H1 (cell line): ENCODE measurements around the gene CCN6. TPM values are rescaled to one million over a fixed set of nuclear protein-coding genes. Genes with fewer than 3 reads are reported as not detected.

ENCODE experiments used
- CTCF ChIA-PET: fragments of 300-600 bp; sonication (Branson Sonifier 250); formaldehyde crosslinking; loops from one replicate; lab custom pipeline; 2021; ENCODE audit not compliant: partially characterized antibody; lab: Charles Lee
- POLR2A ChIA-PET: fragments of 300-600 bp; sonication (Branson Sonifier 250); formaldehyde crosslinking; loops from one replicate; lab custom pipeline; 2021; ENCODE audit warnings: inconsistent platforms; ENCODE audit not compliant: partially characterized antibody; lab: Charles Lee
- DNase-seq, 2 experiments: peaks; one replicate each; pipeline versions ENCODE4 v3.0.0 to v3.0.0-alpha.2; 2010 to 2022; ENCODE audit warnings: low spot score in 2 of 2, low read depth in 1 of 2, mixed read lengths in 1 of 2
- FAIRE-seq: peaks from 2 replicates; lab custom pipeline; 2011; peaks lifted over from hg19 to GRCh38; lab: Jason Lieb, UNC
- H2AFZ ChIP-seq: 2 replicates; pipeline ENCODE4 v1.8.1; 2012; ENCODE audit warnings: low read length, inconsistent platforms
- H2AK5ac ChIP-seq: 2 replicates; pipeline ENCODE4 v1.6.1; 2013; ENCODE audit warnings: low read depth, low read length
- H2BK120ac ChIP-seq: replicated peaks from 2 replicates; pipeline ENCODE3; 2013; ENCODE audit warnings: low read depth, low read length, inconsistent platforms
- H2BK12ac ChIP-seq: 2 replicates; pipeline ENCODE4 v1.6.1; 2013; ENCODE audit warnings: low read depth, low read length
- H2BK15ac ChIP-seq: 2 replicates; pipeline ENCODE4 v1.6.1; 2013; ENCODE audit warnings: low read length
- H2BK20ac ChIP-seq: 2 replicates; pipeline ENCODE4 v1.6.1; 2013; ENCODE audit warnings: low read length
- H2BK5ac ChIP-seq: 2 replicates; pipeline ENCODE4 v1.6.1; 2013; ENCODE audit warnings: low read depth, low read length
- H3K14ac ChIP-seq: 2 replicates; pipeline ENCODE4 v1.6.1; 2013; ENCODE audit warnings: inconsistent platforms; ENCODE audit not compliant: insufficient read length
- H3K18ac ChIP-seq: 2 replicates; pipeline ENCODE4 v1.6.1; 2013; ENCODE audit warnings: low read length; ENCODE audit errors: extremely low read depth
- H3K23ac ChIP-seq: 2 replicates; pipeline ENCODE4 v1.6.1; 2013; ENCODE audit warnings: inconsistent platforms; ENCODE audit not compliant: insufficient read length
- H3K23me2 ChIP-seq: 2 replicates; pipeline ENCODE4 v1.6.1; 2013; ENCODE audit warnings: low read depth, low read length
- H3K27ac ChIP-seq: 2 replicates; pipeline ENCODE4 v1.6.1; 2011; ENCODE audit warnings: low read depth, low read length, inconsistent platforms
- H3K27me3 ChIP-seq, 4 experiments: replicated peaks in 1 of 4; 1 replicate in 1 of 4; 2 replicates in 3 of 4; pipeline versions ENCODE4 v1.6.1 to v1.8.1; 2011 to 2013; ENCODE audit warnings: low read length in 3 of 4, mild to moderate bottlenecking in 3 of 4, inconsistent platforms in 2 of 4, mixed read lengths in 2 of 4, moderate library complexity in 1 of 4; ENCODE audit not compliant: control insufficient read depth in 3 of 4, insufficient read depth in 3 of 4; ENCODE audit errors: extremely low read depth in 1 of 4
- H3K36me3 ChIP-seq, 4 experiments: 2 replicates each; pipeline versions ENCODE4 v1.6.1 to v1.8.1; 2011 to 2013; ENCODE audit warnings: mild to moderate bottlenecking in 4 of 4, low read length in 3 of 4, moderate library complexity in 2 of 4, control low read depth in 1 of 4, inconsistent platforms in 1 of 4; ENCODE audit not compliant: insufficient read depth in 4 of 4, control insufficient read depth in 2 of 4
- H3K4ac ChIP-seq: replicated peaks from 2 replicates; pipeline ENCODE3; 2013; ENCODE audit warnings: low read length, low read depth, mixed read lengths, inconsistent platforms; ENCODE audit not compliant: insufficient read length
- H3K4me1 ChIP-seq, 4 experiments: replicated peaks in 1 of 4; 1 replicate in 1 of 4; 2 replicates in 3 of 4; pipeline versions ENCODE4 v1.6.1 to v1.8.1; 2011 to 2013; ENCODE audit warnings: low read length in 3 of 4, inconsistent platforms in 2 of 4, mixed read lengths in 1 of 4; ENCODE audit not compliant: insufficient read depth in 4 of 4, control insufficient read depth in 3 of 4
- H3K4me2 ChIP-seq, 2 experiments: 2 replicates each; pipeline versions ENCODE4 v1.6.1 to v1.8.1; 2011 to 2013; ENCODE audit warnings: low read depth in 2 of 2, low read length in 2 of 2, control low read depth in 1 of 2, inconsistent platforms in 1 of 2, mild to moderate bottlenecking in 1 of 2; ENCODE audit not compliant: insufficient read depth in 1 of 2
- H3K4me3 ChIP-seq, 4 experiments: fragments of 200-600, 300-600 bp in 1 of 4; sonication (generic), shearing (Covaris generic), sonication (Bioruptor Twin) in 1 of 4; 2 replicates each; pipeline versions ENCODE4 v1.5.1 to v1.8.1; 2011 to 2016; ENCODE audit warnings: low read length in 4 of 4, low read depth in 3 of 4, control low read depth in 2 of 4, inconsistent platforms in 2 of 4, mild to moderate bottlenecking in 2 of 4, mixed read lengths in 1 of 4, moderate library complexity in 1 of 4; ENCODE audit not compliant: insufficient read depth in 2 of 4; ENCODE audit errors: extremely low read depth in 1 of 4
- H3K56ac ChIP-seq: replicated peaks from 2 replicates; pipeline ENCODE3; 2013; ENCODE audit warnings: low read depth, mild to moderate bottlenecking, mixed read lengths, low read length, inconsistent platforms; ENCODE audit not compliant: insufficient read length
- H3K79me1 ChIP-seq: 2 replicates; pipeline ENCODE4 v1.6.1; 2013; ENCODE audit warnings: low read depth, low read length, control low read depth
- H3K79me2 ChIP-seq, 2 experiments: 2 replicates each; pipeline versions ENCODE4 v1.6.1 to v1.8.1; 2012 to 2013; ENCODE audit warnings: low read length in 2 of 2, mild to moderate bottlenecking in 2 of 2, inconsistent platforms in 1 of 2; ENCODE audit not compliant: insufficient read depth in 2 of 2, control insufficient read depth in 1 of 2
- H3K9ac ChIP-seq, 4 experiments: replicated peaks in 1 of 4; 1 replicate in 1 of 4; 2 replicates in 3 of 4; pipeline versions ENCODE4 v1.6.1 to v1.8.1; 2011 to 2013; ENCODE audit warnings: low read depth in 3 of 4, low read length in 3 of 4, control low read depth in 2 of 4, mild to moderate bottlenecking in 2 of 4, moderate library complexity in 2 of 4, inconsistent platforms in 1 of 4; ENCODE audit errors: extremely low read depth in 1 of 4
- H3K9me3 ChIP-seq, 2 experiments: 2 replicates each; pipeline versions ENCODE4 v1.6.1 to v1.8.1; 2012 to 2013; ENCODE audit warnings: mild to moderate bottlenecking in 2 of 2, moderate library complexity in 2 of 2, control low read depth in 1 of 2, inconsistent platforms in 1 of 2, low read depth in 1 of 2, low read length in 1 of 2, mixed read lengths in 1 of 2; ENCODE audit not compliant: insufficient read depth in 2 of 2
- H4K20me1 ChIP-seq, 2 experiments: replicated peaks in 1 of 2; 2 replicates each; pipeline versions ENCODE3 to v1.8.1; 2011 to 2013; ENCODE audit warnings: inconsistent platforms in 2 of 2, low read length in 2 of 2, mild to moderate bottlenecking in 1 of 2; ENCODE audit not compliant: insufficient read depth in 2 of 2, control insufficient read depth in 1 of 2
- H4K5ac ChIP-seq: 2 replicates; pipeline ENCODE4 v1.6.1; 2013; ENCODE audit warnings: low read length, low read depth, mixed read lengths, inconsistent platforms; ENCODE audit not compliant: insufficient read length
- H4K8ac ChIP-seq: 2 replicates; pipeline ENCODE4 v1.8.0; 2013; ENCODE audit warnings: mild to moderate bottlenecking, moderate library complexity, low read length, inconsistent platforms; ENCODE audit not compliant: insufficient read depth; ENCODE audit errors: extremely low read depth
- H4K91ac ChIP-seq: replicated peaks from 2 replicates; pipeline ENCODE3; 2013; ENCODE audit warnings: low read length, mixed read lengths, inconsistent platforms; ENCODE audit not compliant: insufficient read length
- FOSL1 ChIP-seq: IDR thresholded peaks from 2 replicates; pipeline ENCODE4 v1.6.1; 2011; ENCODE audit warnings: mild to moderate bottlenecking, low read depth, low read length, moderate library complexity; ENCODE audit not compliant: insufficient read depth
- RXRA ChIP-seq: IDR thresholded peaks from 2 replicates; pipeline ENCODE4 v1.6.1; 2011; ENCODE audit warnings: low read depth, mild to moderate bottlenecking, low read length, moderate library complexity; ENCODE audit not compliant: insufficient read depth
- SP1 ChIP-seq: IDR thresholded peaks from 2 replicates; pipeline ENCODE4 v1.6.1; 2011; ENCODE audit warnings: low read depth, low read length
- polyA plus RNA-seq, 7 experiments: library from polyadenylated mRNA; depleted of rRNA in 3 of 7; stranded (reverse) in 5 of 7; unstranded in 2 of 7; fragments of >200 nt in 5 of 7; fragments of 200-250 nt in 2 of 7; gene quantifications; 1 replicate in 5 of 7; 2 replicates in 1 of 7; 4 replicates in 1 of 7; pipeline versions ENCODE4 v1.2.1 to v1.2.3, GENCODE V29; 2011 to 2013; ENCODE audit warnings: missing spikeins in 2 of 7, mixed read lengths in 2 of 7
- total RNA-seq: library from RNA; stranded (reverse); fragmentation: NEBNext Ultra II Directional; extraction: Animal tissue kit (Norgen Biotek cat#: 25700); gene quantifications from 2 replicates; pipeline ENCODE4 v1.2.1, GENCODE V29; 2021

The CCN6 gene
- total and polyA plus RNA-seq, 2 of the 8 experiments (the other 6 are each of a cell fraction or from before 2014, with no cell fraction given) = not detected

- no peaks in the 10 kb centered on the region for H4K20me1 ChIP-seq
- H3K4me1 ChIP-seq = no peaks in the 10 kb centered on the region
- DNase-seq = no peak
- no peak overlapping the region for H2BK12ac ChIP-seq
- no peak overlapping the region for H4K8ac ChIP-seq
- H4K5ac ChIP-seq = no peak overlapping the region
- no peak overlapping the region for H3K4ac ChIP-seq
- POLR2A ChIA-PET = interaction anchor here (0.6 kb wide), 1 partner anchor 385 kb away, joined by 3 read pairs; no protein-coding TSS in a partner anchor
- no peak overlapping the region for H3K4me2 ChIP-seq
- CTCF ChIA-PET = interaction anchor here (0.6 to 1.0 kb wide), 2 partner anchors 11 to 26 kb away, joined by 3 read pairs; no protein-coding TSS in a partner anchor
- no peak overlapping the region for H3K23ac ChIP-seq
- H3K9ac ChIP-seq = no peak overlapping the region
- no peak overlapping the region for H4K91ac ChIP-seq
- H3K27me3 ChIP-seq = no peaks in the 10 kb centered on the region
- no peak overlapping the region for H3K18ac ChIP-seq
- no peaks in the 10 kb centered on the region for H3K9me3 ChIP-seq
- H3K27ac ChIP-seq = no peak overlapping the region
- H3K36me3 ChIP-seq = no peaks in the 10 kb centered on the region
- TF ChIP-seq SP1 = no peak
- TF ChIP-seq FOSL1 = no peak
- no peak for TF ChIP-seq RXRA
- TF ChIP-seq, all 59 proteins: peak for 0
- Histone ChIP-seq H2BK15ac (no peak overlapping the region), H3K79me2 (no peaks in the 10 kb centered on the region), H2BK5ac (no peak overlapping the region), H3K4me3 (no peak overlapping the region), H2BK120ac (no peak overlapping the region), H2BK20ac (no peak overlapping the region), H3K14ac (no peak overlapping the region), H3K56ac (no peak overlapping the region), H3K23me2 (no peaks in the 10 kb centered on the region), H2AK5ac (no peak overlapping the region), H3K79me1 (no peaks in the 10 kb centered on the region), H2AFZ (no peak overlapping the region)
- FAIRE-seq = no peak
Measured at GRCh38 chr6:112118034-112118433, 64.1 kb downstream of the CCN6 start.

Other genes starting within 250 kb of the CCN6 start
- 92.5 and 97.2 TPM in 2 replicates for gene FYN, start 180.7 kb upstream of the CCN6 start, total RNA-seq
- gene FYN, start 180.7 kb upstream of the CCN6 start, polyA plus RNA-seq (2011; rRNA removed) = 46.8 and 79.6 TPM in 2 replicates
- gene TUBE1, start 33.4 kb downstream of the CCN6 start, total RNA-seq = 14.8 and 15.9 TPM in 2 replicates
- gene TUBE1, start 33.4 kb downstream of the CCN6 start, polyA plus RNA-seq (2011; rRNA removed) = 5.5 and 8.0 TPM in 2 replicates
- gene FAM229B, start 33.5 kb downstream of the CCN6 start, total RNA-seq = 10.0 and 10.5 TPM in 2 replicates
- 5.8 and 10.4 TPM in 2 replicates for gene FAM229B, start 33.5 kb downstream of the CCN6 start, polyA plus RNA-seq (2011; rRNA removed)
- gene LAMA4, start 200.5 kb downstream of the CCN6 start, total RNA-seq = 0.92 and 1.5 TPM in 2 replicates
- 0.95 and 2.0 TPM in 2 replicates for gene LAMA4, start 200.5 kb downstream of the CCN6 start, polyA plus RNA-seq (2011; rRNA removed)